Right hindlimb (tissue), 1 donor: Measurements from ENCODE around the gene SEC24A.
"Not testable (repeated sequence)": the region's sequence is repeated elsewhere in the genome, so short reads cannot be mapped to it uniquely, and the experiment has no call there.

Experiments used
- DNase-seq: peaks from one replicate; pipeline ENCODE4 v3.0.0-alpha.2; 2018

The SEC24A gene

DNA sequence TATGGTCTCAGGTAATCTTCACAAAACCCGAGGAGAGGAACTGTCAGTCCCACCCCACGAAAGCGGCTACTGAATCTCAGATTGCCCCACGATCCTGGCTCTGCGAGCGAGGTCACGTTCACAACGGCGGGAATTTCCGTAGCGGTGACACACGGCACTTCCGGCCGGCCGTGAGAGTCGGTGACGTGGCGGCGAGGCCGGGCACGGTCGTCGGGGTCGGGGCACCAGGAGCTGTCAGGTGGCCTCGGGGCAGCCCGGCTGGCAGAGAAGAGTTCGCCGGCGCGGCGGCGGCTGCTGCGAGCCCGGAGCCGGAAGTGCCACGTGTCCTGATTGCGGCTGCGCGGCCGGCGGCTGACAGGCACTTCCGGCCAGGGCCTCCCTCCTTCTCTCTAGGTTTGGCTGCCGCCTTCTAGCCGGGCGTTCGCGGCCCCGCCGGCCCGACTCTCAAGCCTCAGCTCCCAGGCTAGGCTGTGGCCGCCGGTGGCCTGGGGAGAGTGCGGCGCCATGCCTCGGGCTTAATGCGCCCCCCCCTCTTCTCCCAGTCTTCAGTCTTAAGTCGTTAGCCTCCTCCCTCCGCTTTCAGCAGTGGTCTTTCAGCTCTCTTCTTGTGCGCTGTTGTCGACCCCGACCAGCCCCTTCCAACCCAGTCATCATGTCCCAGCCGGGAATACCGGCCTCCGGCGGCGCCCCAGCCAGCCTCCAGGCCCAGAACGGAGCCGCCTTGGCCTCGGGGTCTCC is at the start of gene SEC24A:
TSS of gene SEC24A (plus strand) at position 361 of the 738 bp plus-strand sequence. CDS start at position 653, 292 bp downstream.
- peak; percentile 92 for DNase-seq

- not testable (repeated sequence) for DNase-seq
Measured at GRCh38 chr5:134599820-134600219, 48.8 kb upstream of the SEC24A start.

DNA sequence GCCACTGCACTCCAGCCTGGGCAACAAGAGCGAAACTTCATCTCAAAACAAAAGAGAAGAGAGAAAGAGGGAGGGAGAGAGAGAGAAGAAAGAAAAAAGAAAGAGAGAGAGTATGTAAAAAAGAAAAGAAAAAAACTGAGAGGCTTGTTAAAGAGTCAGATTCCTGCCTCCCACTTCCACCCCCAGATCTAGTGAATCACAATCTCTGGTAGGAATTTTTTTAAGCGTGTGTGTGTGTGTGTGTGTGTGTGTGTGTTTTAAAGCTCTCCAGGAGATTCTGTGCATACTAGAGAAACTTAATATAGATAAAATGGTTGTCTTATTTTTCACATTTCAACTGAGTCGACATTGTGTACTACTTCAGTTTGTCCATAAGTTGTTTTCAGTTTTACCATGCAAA is 48.0 kb upstream of the SEC24A start:
- no peak for DNase-seq

GRCh38 chr5:134603059-134603458 is 45.5 kb upstream of the SEC24A start:
- no peak for DNase-seq

DNA sequence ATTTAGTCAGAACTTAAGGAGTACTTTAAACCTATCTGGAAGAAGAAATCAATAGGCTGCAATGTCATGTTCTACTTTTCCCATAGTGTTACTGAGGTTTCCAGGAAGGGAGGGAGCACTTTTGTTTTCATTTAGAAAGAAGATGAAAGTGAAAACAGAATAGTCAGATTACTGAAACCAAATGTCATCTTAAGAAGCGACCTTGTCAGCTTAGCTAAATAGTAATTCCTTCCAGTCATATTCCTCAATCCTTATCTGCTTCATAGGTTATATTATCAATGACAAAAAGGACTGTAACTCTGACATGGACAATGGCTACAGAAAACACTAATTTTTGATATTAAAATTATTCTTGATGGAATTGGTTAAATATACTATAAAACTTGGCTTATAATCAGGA is 43.7 kb upstream of the SEC24A start:
- DNase-seq, result no peak

DNA sequence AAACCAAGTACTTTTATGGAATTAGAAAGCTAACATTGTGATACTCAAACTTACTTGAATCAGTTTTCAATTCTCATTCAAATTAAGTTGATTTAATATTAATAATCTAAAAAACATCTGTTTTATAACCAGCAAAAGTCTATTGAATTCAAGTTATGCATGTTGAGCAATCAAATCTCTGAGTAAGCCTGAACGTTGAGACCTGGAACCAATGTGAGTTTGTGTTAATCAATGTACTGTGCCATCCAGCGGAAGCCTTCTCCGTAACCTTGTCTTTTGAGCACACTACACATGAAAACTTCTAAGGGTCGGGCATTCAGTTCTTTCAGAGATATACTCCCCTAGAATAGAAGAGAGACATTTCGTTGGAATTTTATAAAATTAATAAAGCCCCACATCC is 41.9 kb upstream of the SEC24A start:
- DNase-seq, result no peak

DNA sequence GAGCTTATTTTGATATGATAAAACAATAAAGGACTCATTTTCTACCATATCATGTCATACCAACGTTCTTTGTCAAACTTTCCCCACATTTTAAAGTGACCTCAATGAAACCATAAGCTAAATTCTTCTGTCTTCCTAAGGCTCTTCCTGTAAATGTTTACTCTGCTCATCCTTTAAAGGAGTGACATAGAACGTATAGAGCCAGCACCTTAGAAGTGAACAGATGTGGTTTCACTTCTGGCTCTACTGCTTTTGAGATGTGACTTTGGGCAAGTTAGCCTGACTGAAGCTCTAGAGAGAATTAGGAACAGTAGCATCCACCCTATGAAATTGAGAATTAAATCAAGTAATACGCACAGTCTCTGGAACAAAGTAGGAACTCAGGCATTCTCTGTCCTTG is 40.0 kb upstream of the SEC24A start:
- no peak for DNase-seq

DNA sequence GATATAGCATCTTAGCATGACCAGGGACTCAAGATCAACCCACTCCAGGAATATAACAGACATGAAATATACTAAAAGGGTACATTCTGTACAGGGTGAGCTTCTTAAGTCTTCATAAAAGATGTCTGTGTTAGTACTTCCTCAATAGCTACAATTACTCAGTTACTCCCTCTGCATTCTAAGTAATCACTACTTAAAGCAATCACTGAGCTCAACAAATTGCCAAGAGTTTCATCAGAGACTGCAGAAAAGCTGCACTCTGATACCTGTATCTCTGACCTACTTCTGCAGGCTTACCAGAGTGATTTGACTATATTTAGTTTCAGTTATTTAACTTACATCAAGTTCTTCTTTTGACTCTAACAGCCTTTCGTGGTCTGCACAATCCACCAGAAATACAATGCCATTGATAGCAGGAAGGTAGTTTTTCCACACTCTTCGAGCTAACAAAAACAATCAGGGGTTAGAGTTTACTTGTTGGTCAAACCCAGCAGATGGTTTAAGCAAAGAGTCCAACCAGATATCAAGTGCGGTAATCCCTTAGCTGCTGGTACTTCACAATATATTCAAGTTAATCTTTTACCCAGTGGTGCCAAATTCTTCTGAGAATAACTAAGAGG is 39.2 kb upstream of the SEC24A start:
- DNase-seq, result no peak

DNA sequence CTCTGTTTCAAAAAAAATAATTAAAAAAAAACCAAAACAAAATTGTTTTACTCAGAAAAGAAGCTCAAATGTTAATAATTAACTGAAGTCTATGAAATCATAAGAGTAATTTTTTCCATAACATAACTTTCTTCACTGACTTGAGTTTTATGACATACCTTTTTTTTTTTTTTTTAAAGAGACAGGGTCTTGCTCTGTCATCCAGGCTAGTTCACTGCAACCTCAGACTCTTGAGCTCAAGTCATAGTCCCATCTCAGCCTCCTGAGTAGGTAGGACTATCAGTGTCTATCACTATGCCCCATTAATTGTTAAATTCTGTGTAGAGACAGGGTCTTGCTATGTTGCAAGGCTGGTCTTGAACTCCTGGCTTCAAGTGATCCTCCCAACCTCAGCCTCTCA is 37.9 kb upstream of the SEC24A start:
- no peak for DNase-seq

- DNase-seq, result no peak
Measured at GRCh38 chr5:134611515-134611914, 37.1 kb upstream of the SEC24A start.

- no peak for DNase-seq
Measured at GRCh38 chr5:134614450-134615085, 34.0 kb upstream of the SEC24A start.

DNA sequence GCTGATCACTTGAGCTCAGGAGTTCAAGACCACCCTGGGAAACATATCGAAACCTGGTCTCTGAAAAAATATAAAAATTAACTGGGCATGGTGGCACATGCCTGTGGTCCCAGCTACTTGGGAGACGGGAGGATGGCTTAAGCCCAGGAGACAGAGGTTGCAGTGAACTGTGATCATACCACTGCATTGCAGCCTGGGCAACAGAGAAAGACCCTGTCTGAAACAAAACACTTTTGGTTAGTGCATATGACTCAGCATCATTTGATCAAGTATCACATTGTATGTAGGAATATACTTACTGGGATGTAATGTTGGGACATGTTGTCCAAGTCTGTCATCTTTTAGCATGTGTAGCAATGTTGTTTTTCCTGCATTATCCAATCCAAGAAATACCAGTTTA is 28.0 kb upstream of the SEC24A start:
- DNase-seq, result no peak

GRCh38 chr5:134625559-134625958 is 23.0 kb upstream of the SEC24A start:
- no peak for DNase-seq

DNA sequence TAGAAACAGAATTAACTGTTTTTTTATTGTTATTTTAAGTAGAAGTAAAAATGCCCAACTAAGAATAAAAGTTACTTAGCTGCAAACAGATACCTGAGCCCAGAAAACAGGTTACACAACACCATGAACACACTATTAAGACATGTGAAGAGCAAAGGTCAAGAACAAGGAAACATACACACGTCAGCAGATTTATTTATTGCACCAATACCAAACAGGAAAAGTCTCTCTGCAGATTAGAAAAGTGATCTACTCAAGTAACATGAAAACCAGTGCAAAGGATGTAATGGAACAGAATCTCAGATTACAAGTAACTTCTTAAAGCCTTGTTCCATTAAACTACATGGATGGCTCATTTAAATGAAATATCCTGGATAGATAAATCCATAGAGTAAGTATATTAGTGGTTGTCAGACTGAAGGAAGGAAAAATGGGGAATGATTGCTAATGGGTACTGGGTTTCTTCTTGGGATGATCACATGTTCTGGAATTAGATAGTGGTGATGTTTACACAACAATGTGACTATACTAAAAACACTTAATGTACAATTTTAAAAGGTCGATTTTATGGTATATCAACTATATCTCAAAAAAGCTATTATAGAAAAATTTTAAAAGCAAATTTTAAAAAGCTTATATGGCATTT is 22.1 kb upstream of the SEC24A start:
- no peak for DNase-seq

DNA sequence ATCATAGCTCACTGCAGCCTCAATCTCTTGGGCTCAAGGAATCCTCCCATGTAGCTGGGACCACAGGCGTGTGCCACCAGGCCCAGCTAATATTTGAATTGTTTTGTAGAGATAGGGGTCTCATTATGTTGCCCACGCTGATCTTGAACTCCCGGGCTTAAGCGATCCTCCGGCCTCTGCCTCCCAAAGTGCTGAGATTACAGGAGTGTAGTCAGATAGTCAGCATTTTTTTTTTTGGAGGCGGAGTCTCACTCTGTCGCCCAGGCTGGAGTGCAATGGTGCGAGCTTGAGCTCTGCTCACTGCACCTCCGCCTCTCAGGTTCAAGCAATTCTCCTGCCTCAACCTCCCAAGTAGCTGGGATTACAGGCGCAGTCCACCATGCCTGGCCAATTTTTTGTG is 14.4 kb upstream of the SEC24A start:
- no peak for DNase-seq

DNA sequence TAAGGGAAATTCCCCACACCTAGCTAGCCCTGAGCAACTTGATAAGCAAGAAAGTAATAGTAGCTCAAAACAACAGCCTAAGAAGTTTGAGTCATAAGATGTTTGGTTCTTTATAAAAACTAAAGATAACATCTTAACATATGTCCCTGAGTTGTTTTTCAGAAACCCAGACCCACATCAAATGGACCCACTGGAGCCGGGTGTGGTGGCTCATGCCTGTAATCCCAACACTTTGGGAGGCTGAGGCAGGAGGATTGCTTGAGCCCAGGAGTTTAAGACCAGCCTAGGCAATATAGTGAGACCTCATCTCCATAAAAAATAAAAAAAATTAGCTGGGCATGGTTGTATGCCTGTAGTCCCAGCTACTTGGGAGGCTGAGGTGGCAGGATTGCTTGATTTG is 13.2 kb upstream of the SEC24A start:
- not testable (repeated sequence) for DNase-seq

GRCh38 chr5:134637116-134637721 is 11.4 kb upstream of the SEC24A start:
- DNase-seq, result no peak

DNA sequence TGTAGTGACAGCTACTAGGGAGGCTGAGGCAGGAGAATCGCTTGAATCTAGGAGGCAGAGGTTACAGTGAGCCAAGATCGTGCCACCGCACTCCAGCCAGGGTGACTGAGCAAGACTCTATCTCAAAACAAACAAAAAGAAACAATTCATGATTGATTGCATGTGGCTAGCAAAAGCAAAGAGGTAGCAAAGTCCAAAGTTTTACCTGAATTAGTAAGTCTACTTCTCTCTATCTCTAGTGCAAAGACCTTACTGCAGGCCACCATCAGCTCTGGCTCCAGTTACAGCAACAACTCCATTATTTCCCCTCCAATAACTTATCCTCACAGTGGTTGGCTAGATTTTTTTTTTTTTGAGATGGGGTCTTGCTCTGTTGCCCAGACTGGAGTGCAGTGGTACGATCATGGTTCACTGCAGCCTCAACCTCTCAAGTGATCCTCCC is 9.8 kb upstream of the SEC24A start:
- DNase-seq, result no peak

DNA sequence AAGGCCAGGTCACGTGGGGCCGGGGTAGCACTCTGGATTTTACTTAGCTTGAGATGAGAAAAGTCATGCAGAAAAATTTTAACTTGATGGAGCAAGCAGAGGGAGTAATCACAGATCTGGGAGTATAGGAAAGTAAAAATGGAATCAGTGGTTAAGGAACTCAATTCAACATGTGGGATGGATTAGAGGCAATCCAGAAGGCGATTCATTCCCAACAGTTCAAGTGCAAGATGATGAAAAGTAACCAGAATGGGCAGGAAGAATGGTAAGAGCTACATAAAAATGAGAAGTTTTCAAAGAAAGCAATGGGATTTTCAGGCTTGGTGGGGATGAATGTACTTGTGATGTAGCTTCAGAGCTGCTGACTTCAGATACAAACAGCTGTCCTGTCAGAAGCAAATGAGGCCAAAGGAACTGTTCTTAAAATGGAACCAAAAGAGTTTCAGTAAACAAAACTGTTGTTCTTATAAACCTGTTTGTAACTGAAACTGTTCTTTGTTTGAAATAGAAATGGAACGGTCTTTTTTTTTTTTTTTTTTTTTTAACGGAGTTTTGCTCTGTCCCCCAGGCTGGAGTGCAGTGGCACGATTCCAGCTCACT is 5.6 kb upstream of the SEC24A start:
- DNase-seq, result no peak

- no peak for DNase-seq
Measured at GRCh38 chr5:134647750-134648424, 698 bp upstream of the SEC24A start.

GRCh38 chr5:134649163-134649835 is 714 bp downstream of the SEC24A start:
- DNase-seq, result peak; percentile 23

- not testable (repeated sequence) for DNase-seq
Measured at GRCh38 chr5:134650660-134651059, 2.1 kb downstream of the SEC24A start.
